Superior temporal gyrus (tissue), 1 donor: ENCODE measurements around the gene NME1.
"Not testable (repeated sequence)": the region's sequence is repeated elsewhere in the genome, so short reads cannot be mapped to it uniquely, and the experiment has no call there.

Experiments used
- DNase-seq: peaks from one replicate; pipeline ENCODE4 v3.0.0-alpha.2; 2016; ENCODE audit errors: extremely low spot score

The NME1 gene

GRCh38 chr17:51153210-51154072, at the start of gene NME1:
NME1 (plus strand) TSS chr17:51153559; CDS start chr17:51155655, 2,096 bp downstream.
- DNase-seq: peak; percentile 100

DNA sequence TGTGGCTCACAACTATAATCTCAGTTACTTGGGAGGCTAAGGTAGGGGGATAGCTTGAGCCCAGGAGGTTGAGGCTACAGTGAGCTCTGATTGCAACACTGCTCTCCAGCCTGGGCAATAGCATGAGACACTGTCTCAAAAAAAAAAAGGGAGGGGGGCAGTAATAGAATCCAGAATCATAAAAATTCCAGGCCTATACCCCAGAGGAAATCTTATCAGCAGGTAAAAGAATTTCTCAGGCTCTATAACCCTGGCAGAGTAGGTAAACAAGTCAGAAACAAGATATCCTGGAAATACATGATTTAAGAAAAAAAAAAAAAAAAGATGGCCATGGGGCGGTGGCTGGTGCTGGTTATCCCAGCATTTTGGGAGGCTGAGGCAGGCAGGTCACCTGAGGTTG, 45.6 kb upstream of the NME1 start:
- no peak for DNase-seq

DNA sequence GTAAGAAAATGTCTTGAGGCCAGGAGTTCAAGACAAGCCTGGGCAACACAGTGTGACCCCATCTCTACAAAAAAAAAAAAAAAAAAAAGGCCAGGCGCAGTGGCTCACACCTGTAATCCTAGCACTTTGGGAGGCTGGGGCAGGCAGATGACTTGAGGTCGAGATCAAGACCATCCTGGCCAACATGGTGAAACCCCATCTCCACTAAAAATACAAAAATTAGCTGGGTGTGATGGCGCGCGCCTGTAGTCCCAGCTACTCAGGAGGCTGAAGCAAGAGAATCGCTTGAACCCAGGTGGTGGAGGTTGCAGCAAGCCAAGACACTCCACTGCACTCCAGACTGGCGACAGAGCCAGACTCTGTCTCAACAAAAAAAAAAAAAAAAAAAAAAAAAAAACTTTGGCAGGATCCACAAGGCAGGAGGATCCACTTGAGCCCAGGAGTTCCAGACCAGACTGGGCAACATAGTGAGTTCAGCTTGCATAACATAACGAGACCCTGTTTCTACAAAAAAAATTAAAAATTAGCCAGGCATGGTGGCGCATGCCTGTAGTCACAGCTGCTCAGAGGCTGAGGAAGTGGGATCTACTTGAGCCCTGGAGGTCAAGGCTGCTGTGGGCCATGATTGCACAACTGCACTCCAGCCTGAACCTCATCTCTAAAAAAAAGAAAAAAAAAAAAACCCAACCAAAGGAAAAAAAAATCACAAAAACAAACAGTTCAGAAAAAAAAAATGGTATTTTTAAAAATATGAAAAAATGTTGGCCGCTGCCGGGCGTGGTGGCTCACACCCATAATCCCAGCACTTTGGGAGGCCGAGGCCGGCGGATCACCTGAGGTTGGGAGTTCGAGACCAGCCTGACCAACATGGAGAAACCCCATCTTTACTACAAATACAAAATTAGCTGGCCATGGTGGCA, 40.8 kb upstream of the NME1 start:
- not testable (repeated sequence) for DNase-seq

GRCh38 chr17:51115179-51115578, 38.2 kb upstream of the NME1 start:
- DNase-seq: no peak

DNA sequence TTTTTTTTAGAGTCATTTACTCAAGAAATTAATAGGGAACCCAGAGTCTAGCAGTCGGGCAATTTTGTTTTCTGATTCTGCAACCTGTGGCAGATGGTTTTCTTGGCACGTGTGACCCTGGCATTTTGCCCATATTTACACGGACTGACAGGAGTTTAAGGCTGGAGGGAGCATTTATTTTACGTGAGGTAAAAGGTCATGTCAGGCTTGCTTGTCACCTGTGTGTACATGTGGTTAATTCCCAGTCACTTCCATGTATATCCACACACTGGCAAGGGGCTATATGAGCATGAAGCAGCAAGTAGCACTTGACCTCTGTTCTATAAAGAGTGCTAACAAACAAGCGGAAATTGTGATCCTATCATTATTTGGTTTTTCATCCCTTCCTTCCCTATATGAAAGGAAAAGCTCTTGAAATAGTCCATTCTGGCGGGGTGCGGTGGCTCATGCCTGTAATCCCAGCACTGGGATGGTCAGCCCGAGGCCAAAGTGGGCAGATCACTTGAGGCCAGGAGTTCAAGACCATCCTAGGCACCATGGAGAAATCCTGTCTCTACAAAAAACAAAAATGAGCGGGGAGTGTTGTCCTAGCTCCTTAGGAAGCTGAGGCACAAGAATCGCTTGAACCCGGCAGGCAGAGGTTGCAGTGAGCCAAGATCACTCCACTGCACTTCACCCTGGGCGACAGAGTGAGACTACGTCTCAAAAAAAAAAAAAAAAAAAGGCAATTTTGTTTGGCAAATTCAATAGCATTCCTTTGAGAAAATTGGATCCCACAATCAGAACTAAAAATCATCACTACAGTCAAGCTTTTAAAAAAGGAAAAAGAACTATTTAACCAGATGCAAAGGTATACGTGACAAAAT, 34.8 kb upstream of the NME1 start:
- no peak for DNase-seq

DNA sequence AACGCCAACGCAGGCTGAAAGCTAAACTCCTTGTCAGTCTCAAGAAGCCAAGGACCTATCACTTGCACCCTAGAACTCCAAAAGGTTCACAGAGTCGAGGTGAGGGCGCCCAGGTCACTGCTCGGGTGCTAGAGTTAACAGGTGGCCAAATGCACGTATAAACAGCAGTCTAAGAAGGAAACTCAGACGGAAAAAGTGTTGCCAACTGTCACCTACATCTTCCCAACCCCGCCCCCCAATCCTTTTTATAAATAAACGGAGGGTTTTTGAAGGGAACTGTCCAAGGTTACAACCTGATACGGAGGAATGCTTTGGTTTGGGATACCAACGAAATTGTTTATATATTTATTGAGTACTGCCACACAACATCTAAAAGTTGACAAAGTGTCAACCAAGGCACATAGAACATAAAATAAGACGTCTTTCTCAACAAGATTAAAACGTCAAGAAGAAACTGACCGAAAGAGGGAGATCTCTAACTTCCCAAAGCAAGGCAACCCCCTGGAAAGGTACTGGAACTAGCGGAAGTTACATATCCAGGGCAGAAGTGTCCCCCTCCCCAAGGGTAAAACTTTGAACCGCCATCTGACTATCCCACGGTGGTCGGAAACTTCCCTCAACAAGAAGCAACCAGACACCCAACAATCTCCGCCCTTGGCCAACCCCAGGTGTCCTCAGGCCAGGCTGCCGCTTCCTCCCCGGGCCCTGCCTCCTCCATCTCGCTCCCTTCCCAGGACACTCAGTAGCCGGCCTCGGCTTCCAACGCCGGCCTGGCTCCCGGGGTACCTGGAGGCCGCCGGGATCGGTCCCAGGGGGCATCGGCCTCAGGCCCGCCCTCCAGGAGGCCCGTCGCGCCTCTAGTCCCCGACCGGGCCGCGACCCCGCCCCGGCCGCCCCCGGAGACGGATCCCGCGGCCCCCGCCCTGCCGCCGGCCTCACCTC, 33.7 kb upstream of the NME1 start:
- peak; percentile 47 for DNase-seq

DNA sequence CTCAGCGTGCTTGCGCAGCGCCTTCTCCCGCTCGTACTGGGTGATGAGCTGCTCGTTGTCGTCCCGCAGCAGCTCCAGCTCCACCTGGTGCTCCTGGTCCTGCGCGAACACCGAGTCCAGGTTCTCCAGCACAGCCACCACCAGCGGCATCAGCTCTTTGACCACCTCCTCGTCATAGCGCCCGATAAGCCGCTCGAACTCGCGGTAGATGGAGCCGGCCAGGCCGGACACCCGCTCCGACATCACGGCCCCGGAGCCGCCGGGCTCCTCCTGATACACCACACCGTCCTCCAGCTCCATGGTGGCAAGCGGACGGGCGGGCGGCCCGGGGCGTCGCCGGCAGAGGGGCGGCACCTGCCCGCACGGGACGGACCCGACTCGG, 33.0 kb upstream of the NME1 start:
- DNase-seq: no peak

- peak; percentile 94 for DNase-seq
Observed at GRCh38 chr17:51120739-51121619, 32.4 kb upstream of the NME1 start, which contains the start of gene SPAG9. SPAG9 (minus strand) TSS chr17:51120868; CDS start chr17:51120656, 212 bp downstream.

DNA sequence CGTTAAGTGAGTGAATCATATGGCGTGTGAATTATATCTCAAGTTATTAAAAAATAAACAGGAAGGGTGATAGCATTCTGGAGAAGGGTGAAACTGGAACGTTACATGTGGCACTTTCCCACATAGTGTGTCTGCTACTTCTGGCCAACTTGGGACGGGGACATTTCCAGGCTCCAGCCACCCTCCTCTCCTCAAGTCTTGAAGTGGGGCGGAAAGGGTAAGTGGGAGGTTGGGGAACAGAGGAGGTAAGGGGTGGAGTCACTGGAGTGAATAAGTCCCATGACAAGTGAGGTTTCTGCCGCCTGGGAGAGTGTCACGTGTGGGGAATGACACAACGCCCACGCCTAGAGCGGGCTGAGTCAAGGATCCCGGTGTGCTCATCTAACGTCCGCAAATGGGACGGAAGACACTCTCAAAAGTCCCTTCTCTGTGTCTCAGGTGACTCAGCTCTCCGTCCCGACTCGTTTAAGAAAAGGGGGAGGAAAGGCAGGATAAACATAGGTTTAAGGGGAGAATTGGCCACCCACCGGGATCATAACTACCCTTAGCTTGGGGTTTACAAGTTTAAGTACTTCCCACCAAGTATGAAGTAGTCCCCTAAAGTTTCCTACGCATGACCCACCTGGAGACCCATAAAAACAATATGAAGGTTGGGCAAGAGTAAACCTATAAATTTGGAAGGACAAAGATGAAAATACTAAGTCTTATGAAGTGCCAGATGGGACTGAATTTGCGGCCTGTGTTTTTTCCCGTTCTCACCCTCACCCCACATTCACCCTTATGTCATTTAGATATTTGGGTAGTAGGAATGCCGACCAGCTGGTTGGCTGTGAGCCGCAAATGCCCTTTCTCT, 31.5 kb upstream of the NME1 start:
- peak; percentile 66 for DNase-seq

DNA sequence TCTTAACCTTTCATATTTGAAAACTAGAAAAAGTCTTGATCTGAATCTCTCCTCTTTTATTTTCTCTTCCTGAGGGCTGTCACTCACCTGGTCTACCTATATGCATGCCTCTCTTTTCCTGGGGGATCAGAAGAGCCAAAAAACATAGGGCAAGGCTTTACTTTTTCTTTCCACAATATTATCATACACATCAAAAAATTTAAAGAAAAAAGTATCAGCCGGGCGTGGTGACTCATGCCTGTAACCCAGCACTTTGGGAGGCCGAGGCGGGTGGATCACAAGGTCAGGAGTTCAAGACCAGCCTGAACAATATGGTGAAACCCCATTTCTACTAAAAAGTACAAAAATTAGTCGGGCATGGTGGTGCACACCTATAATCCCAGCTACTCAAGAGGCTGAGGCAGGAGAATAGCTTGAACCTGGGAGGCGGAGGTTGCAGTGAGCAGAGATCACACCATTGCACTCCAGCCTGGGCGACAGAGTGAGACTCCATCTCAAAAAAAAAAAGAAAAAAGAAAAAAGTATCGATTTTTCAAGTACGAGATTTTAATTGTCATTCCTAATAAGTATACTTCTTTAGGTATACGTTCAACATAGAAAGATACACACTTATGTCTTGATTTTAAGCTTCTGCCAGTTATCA, 30.8 kb upstream of the NME1 start:
- not testable (repeated sequence) for DNase-seq

DNA sequence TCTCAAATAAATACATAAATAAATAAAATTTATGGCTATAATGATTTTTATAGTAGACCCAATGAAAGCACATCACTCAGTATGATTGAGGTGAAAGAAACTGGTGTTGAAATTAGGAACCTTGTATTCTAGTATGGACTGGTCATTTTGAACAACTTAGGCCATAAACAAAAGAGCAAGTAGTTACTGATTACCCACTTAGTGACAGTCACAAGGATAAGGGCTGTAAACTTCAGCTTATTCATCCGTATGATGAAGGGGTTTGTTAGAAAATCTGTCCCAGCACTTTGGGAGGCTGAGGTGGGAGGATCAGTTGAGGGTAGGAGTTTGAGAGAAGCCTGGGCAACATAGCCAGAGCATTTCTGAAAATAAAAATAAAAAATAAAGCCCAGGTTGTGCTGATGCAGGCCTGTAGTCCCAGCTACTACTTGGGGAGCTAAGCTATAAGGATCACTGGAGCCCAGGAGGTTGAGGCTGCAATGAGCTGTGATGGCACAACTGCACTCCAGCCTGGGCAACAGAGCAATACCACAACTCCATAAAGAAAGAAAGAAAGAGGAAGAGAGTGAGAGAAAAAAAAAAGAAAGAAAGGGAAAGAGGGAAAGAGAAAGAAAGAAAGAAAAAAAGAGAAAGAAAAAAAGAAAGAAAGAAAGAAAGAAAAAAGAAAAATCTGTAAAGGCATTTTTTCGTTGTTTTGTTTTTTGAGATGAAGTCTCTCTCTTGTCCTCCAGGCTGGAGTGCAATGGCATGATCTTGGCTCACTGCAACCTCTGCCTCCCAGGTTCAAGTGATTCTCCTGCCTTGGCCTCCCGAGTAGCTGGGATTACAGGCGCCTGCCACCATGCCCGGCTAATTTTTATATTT, 28.5 kb upstream of the NME1 start:
- no peak for DNase-seq

DNA sequence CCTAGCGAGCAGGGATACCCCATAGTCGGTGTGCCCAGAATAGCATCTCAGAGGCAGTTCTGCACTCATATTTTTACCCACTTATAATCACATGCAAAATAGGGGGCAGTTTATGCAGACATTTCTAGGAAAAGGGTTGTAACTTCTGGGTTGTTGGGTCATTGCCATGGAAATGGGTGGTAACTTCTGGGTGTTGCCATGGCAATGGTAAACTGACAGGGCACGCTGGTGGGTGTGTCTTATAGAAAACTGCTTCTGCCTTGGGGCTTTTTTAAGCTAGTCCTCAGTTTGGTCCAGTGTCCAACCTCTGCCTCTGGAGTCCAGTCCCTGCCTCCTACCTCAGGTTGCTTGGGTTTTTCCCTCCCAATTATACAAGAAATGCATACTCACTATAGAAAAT, 25.3 kb upstream of the NME1 start:
- no peak for DNase-seq

GRCh38 chr17:51132964-51133319, 20.4 kb upstream of the NME1 start:
- no peak for DNase-seq

DNA sequence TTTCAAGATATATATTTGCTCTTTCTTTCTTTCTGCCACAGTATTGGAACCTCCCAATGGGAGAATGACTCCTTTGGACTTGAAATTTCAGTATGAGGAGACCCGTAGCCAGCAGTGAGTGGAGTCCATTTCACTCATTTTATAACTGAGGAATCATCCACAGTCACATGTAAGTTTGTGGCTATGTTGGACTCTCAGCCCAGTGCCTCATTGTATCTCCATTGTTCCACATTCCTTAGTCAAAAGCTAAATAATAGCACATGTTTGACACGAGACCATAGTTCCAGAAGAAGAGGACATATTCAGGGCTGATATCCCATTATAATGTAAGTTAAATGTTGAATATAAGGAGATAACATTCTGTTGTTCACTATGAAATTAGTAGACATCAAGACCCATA, 20.0 kb upstream of the NME1 start:
- no peak for DNase-seq

DNA sequence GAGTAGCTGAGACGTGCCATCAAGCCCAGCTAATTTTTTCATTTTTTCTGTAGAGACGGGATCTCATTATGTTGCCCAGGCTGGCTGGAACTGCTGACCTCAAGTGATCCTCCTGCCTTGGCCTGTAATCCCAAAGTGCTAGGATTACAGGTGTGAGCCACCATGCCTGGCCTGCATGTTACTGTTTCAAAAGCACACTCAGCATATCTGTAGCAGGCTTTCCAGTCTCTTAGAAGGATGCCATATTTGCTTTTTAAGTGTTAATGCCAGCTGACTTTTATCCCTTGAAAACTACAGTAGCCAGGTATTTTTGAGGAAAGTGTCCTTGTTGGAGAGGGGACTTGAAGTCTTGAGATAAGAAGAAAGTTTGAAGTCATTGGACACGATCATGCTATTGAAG, 17.4 kb upstream of the NME1 start:
- DNase-seq: no peak

DNA sequence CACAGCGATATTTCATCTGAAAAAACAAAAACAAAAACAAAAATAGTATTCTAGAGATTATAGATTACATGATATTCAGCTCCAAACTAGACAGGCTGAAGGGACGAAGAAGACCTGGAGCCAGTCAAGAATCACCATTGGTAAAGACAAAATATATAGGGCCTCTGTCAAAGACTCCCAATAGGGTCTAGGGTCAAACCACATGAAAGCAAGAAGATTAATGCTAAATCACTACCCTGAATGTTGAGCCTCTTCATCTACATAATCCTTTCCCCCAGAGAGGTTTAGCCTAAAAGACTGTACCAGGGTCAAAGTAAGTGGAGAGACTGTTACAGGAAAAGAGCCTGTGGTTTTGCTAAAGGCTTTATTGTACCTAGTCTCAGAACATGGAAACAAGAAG, 10.8 kb upstream of the NME1 start:
- DNase-seq: no peak
